IMR-90 (cell line): ENCODE measurements around the gene GABRA4.

Source experiments
- CEBPB ChIP-seq: IDR thresholded peaks from 2 replicates; pipeline ENCODE4 v1.6.1; 2012; ENCODE audit warnings: low read depth, low read length, improper control_type of control experiment
- CTCF ChIP-seq: conservative IDR thresholded peaks from 2 replicates; pipeline ENCODE4 v1.5.1; 2012; ENCODE audit warnings: mild to moderate bottlenecking, low read depth, low read length, improper control_type of control experiment
- ELK1 ChIP-seq: fragments of 150-350 bp; IDR thresholded peaks from 2 replicates; pipeline ENCODE4 v1.6.1; 2016; ENCODE audit warnings: low read depth, mild to moderate bottlenecking, low read length, moderate library complexity, borderline replicate concordance
- FOS ChIP-seq: fragments of 150-350 bp; IDR thresholded peaks from 2 replicates; pipeline ENCODE4 v1.6.1; 2016; ENCODE audit warnings: low read depth, low read length
- MAFK ChIP-seq: IDR thresholded peaks from 2 replicates; pipeline ENCODE4 v1.6.1; 2012; ENCODE audit warnings: low read depth, low read length, improper control_type of control experiment
- MAZ ChIP-seq: IDR thresholded peaks from 2 replicates; pipeline ENCODE4 v1.6.1; 2012; ENCODE audit warnings: low read depth, mild to moderate bottlenecking, low read length, improper control_type of control experiment, moderate library complexity, borderline replicate concordance
- MXI1 ChIP-seq: IDR thresholded peaks from 2 replicates; pipeline ENCODE4 v1.6.1; 2012; ENCODE audit warnings: low read depth, mild to moderate bottlenecking, low read length, moderate library complexity, borderline replicate concordance
- NFE2L2 ChIP-seq: fragments of 150-350 bp; IDR thresholded peaks from 2 replicates; pipeline ENCODE4 v1.6.1; 2016; ENCODE audit warnings: low read depth, mild to moderate bottlenecking, low read length
- POLR2A ChIP-seq: IDR thresholded peaks from 2 replicates; pipeline ENCODE4 v1.6.1; 2012; ENCODE audit warnings: mild to moderate bottlenecking, low read depth, low read length
- RAD21 ChIP-seq: IDR thresholded peaks from 2 replicates; pipeline ENCODE4 v1.6.1; 2012; ENCODE audit warnings: low read length, improper control_type of control experiment
- RCOR1 ChIP-seq: IDR thresholded peaks from 2 replicates; pipeline ENCODE4 v1.6.1; 2012; ENCODE audit warnings: mild to moderate bottlenecking, low read length, improper control_type of control experiment; ENCODE audit not compliant: insufficient replicate concordance
- SMC3 ChIP-seq: fragments of 150-350 bp; IDR thresholded peaks from 2 replicates; pipeline ENCODE4 v1.6.1; 2016; ENCODE audit warnings: low read depth, mild to moderate bottlenecking, antibody characterized with exemption, low read length, moderate library complexity
- USF2 ChIP-seq: fragments of 150-350 bp; IDR thresholded peaks from 2 replicates; pipeline ENCODE4 v1.6.1; 2017; ENCODE audit warnings: mild to moderate bottlenecking, antibody characterized with exemption, low read length, low read depth

- no peak for TF ChIP-seq CTCF
- TF ChIP-seq USF2: no peak
- TF ChIP-seq POLR2A: no peak
- peak; percentile 86 for TF ChIP-seq CEBPB
- no peak for TF ChIP-seq RCOR1
- TF ChIP-seq MAFK: no peak
- TF ChIP-seq FOS: no peak
- no peak for TF ChIP-seq NFE2L2
- TF ChIP-seq MXI1: no peak
- no peak for TF ChIP-seq RAD21
- TF ChIP-seq SMC3: no peak
- TF ChIP-seq ELK1: no peak
- no peak for TF ChIP-seq MAZ
These were observed 17.4 kb downstream of the GABRA4 start for GRCh38 chr4:46975812-46976553.
